GM18873 (cell line): ENCODE measurements around the gene OR2C1.

Source experiments
- ATAC-seq: cut with Tn5 transposase; IDR thresholded peaks from one replicate; pipeline ENCODE4 v1.9.1; 2021; ENCODE audit warnings: mild to moderate bottlenecking, moderate library complexity, moderate number of reproducible peaks; ENCODE audit not compliant: unreplicated experiment, low FRiP score

OR2C1 gene

GRCh38 chr16:3355589-3355988 is at the start of gene OR2C1:
TSS of gene OR2C1 (plus strand) at chr16:3355889. CDS start at chr16:3355941, 52 bp downstream.
- no peak for ATAC-seq

DNA sequence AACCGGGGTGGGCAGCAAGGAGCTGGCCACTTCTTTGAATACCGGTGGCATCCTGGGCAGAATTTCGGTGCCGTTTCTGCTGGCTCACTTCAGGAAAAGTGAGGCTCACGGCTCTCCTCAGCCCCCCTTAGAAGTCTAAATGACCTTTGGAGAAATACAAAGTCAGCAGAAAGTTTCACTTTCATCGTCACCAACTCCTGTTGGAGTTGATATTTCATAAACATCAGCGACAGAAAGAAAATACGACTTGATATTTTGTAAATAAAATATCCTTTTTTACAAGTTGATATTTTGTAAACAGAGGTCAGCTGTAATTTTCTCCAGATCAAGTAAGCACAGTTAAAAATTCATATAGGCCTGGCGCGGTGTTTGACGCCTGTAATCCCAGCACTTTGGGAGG is 49.6 kb upstream of the OR2C1 start:
- ATAC-seq, result no peak

DNA sequence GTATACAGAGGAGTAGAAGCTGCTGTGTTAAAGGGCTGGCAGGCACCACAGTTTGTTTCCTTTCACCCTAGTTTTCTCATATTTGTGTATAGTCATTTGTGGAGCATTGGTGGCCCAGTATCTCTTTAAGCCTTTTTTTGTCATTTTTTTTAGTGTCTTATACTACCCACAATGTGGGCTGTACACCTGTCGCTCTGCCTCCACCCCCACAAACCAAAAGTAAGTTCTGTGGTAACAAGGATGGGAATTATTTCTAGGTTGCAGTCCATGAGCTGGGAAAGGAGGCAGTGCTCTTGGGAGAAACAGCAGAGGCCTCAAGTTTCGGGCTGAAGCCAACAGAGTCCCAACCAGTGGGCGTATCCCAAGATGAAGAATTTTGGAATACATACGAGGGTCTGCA is 44.2 kb upstream of the OR2C1 start:
- no peak for ATAC-seq

- no peak for ATAC-seq
Observed at GRCh38 chr16:3317315-3317999, 38.2 kb upstream of the OR2C1 start.

DNA sequence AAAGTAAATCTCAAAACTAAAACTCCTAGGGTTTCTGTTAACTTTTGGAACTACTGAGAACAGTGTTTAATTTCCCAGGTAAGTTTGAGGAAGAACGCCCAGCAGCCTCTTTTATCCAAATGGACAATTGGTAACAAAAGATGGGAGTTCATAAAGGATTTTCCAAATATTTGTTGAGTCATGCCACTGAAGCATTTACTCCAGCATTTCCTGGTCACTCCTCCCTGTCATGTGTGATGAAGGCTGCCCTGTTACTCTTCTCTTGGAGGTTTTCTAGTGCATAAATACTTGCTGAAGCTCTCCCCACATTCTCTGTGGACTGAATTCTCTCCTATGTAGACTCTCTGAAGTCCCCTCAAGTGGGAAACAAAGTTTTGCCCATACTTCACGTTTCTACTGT is 33.9 kb upstream of the OR2C1 start:
- no peak for ATAC-seq

DNA sequence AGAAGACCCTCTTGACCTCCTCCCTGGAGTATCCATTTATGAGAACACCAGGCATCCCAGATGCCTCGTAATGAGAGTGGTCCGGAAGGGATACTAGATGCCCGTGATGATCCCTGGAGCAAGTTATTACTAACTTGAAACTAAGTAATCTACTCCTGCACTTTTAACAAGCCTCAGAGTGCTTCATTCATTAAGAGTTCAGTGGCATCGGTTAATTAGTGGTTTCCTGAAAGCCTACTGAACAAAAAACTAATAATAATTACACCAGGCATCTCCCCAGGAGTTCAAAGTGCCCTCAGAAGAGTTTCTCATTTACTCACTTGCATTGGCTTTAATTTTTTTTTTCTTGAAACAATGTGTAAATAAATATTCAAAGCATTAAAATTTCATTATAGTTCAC is 28.2 kb upstream of the OR2C1 start:
- ATAC-seq, result no peak

- ATAC-seq, result no peak
Observed at GRCh38 chr16:3328104-3328503, 27.6 kb upstream of the OR2C1 start.

DNA sequence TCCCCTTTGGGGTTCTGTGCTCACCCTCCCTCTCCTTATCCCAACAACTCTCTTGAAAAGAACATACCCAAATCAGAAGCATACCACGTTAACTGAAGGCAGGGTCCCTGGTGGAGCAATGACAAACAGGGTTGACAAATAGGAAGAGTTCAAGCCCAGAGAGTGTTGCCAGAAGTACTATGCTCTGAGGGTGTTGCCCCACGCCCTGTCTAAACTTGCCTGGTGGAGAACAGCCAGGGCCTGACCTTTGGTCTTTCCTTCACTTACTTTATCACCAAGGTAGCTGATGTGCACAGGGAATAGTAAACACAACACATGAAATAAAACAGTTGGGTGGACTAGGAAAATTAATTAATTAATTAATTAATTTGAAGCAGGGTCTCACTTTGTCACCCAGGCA is 27.0 kb upstream of the OR2C1 start:
- ATAC-seq, result no peak

DNA sequence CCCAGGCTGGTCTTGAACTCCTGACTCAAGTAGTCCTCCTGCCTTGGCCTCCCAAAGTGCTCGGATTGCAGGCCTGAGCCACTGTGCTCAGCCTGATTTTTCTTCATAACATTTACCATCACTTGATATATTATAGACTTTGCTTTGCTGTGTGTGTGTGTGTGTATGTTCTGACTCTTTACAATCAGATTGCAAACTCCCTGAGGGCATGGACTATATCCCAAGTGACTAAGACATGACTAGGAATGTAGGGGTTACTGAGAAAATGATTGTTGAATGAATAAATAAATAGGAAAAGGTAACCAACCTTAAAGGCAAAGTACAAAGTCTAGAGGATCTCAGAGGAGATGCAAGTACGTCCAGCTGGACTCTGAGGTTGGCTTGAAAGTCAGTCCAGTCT is 9.6 kb upstream of the OR2C1 start:
- no peak for ATAC-seq

DNA sequence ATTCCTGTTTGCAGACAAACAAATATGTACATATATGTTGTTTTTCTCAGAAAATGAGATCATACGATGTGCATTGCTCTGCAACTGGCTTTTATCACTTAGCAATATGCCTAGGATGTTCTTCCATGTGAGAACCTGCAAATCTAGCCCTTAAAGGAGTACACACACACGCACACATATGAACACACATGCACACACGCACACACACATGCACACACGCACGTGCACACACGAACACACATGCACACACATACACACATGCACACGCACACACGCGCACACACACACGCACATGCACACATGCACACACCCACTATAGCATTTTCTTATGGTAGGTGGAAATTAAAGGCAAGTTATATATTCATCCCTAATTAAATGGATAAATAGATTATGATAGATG is 8.1 kb upstream of the OR2C1 start:
- ATAC-seq, result no peak

- no peak for ATAC-seq
Observed at GRCh38 chr16:3348547-3349167, 7.0 kb upstream of the OR2C1 start.

- ATAC-seq, result no peak
Observed at GRCh38 chr16:3349175-3349574, 6.5 kb upstream of the OR2C1 start.

DNA sequence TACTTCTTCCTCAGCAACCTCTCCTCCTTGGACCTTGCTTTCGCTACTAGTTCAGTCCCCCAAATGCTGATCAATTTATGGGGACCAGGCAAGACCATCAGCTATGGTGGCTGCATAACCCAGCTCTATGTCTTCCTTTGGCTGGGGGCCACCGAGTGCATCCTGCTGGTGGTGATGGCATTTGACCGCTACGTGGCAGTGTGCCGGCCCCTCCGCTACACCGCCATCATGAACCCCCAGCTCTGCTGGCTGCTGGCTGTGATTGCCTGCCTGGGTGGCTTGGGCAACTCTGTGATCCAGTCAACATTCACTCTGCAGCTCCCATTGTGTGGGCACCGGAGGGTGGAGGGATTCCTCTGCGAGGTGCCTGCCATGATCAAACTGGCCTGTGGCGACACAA is 429 bp downstream of the OR2C1 start:
- no peak for ATAC-seq

DNA sequence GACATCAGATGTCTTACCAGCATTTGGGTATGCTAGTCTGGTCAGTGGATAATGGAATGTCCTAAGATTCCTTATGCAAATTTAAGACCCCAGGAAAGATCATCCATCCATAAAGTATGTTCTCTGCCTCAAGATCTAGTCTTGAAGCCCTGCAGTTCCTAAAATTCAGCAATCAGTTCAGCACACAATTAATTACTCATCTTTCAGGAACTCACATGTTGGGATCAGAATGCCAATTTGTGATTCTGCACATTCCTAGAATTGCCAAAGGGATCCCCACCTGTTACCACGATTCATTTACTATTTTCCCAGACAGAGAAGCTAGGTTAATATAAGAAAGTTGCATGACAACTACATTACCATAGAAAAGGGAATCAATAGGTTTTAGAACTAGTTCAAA is 3.2 kb downstream of the OR2C1 start:
- ATAC-seq, result no peak

GRCh38 chr16:3362931-3363330 is 7.2 kb downstream of the OR2C1 start:
- no peak for ATAC-seq

GRCh38 chr16:3363793-3364192 is 8.1 kb downstream of the OR2C1 start:
- ATAC-seq, result no peak

DNA sequence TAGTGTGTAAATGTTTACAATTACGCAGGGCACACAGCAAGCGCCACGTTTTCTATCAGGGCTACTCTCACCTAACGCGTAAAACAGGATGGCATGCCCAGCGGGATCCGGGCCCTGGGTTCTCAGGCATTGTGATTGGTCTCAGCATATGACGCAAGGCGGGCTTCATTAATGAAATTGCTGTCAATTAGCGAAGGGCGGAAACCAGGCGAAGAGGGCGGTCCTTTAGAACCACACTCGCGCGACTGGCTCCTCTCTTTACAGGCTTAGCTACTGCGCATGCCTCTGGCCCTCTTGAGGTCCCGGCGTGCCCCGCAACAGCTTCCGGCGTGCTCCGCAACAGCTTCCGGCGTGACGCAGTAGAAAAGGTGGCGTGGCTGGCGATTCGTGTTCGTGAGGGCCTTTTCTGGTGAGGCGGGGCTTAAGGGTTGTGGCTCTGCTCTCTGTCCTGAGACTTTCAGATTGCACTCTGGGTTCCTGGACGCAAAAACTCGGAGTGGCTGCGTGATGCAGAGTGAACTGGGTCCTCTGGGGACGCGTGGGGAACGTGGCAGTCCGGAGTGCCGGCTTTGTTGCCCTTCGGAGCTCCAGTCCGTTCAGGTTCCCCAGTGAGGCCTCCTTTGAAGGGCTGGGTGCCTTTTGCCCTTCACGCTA is 9.2 kb downstream of the OR2C1 start:
- no peak for ATAC-seq

DNA sequence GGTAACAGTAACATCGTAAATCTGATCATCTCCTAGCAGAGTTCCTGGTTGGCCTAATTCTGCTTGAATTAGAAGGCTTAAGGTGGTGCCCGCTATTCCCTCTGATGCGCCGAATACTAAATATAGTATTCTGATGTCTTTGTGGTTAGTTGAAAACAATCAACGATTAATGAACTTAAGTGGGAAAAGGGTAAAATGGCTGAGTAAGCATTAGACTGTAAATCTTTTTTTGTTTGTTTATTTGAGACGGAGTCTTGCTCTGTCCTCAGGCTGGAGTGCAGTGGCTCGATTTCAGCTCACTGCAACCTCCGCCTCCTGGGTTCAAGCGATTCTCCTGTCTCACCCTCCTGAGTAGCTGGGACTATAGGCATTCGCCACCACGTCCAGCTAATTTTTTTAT is 13.4 kb downstream of the OR2C1 start:
- ATAC-seq, result no peak

- no peak for ATAC-seq
Observed at GRCh38 chr16:3375680-3376079, 20.0 kb downstream of the OR2C1 start.

GRCh38 chr16:3377917-3378316 is 22.2 kb downstream of the OR2C1 start:
- no peak for ATAC-seq

- no peak for ATAC-seq
Observed at GRCh38 chr16:3383045-3383448, 27.4 kb downstream of the OR2C1 start.

DNA sequence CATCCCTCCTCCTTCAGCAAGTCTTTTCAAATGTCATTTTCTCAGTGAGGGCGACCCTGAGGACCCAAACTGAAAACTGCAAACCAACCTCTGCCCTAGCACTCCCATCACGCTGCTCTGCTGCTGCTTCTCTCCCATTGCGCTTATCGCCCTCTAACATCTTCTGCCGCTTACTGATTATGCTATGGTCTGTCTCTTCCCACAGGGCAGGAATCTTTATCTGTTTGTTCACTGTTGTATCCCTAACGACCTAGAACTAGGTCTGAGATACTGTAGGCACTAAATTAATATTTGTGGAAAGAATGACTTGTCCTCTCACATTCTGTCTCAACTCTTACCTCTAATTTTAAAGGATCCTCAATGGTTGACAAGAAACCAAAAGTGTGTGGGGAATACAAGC is 32.6 kb downstream of the OR2C1 start:
- ATAC-seq, result no peak
